Esophagus muscularis mucosa (tissue), 4 donors: Measurements from ENCODE around the gene CEP131.

Experiments
- EP300 ChIP-seq: sonication (generic); formaldehyde crosslinking; IDR thresholded peaks from one replicate; pipeline ENCODE4 v1.6.1; 2017; ENCODE audit warnings: antibody characterized with exemption
- POLR2A ChIP-seq: fragments of 450-650 bp; IDR thresholded peaks from one replicate; pipeline ENCODE4 v1.6.1; 2017; ENCODE audit warnings: antibody characterized with exemption, moderate library complexity, mild to moderate bottlenecking, low read depth
- POLR2AphosphoS5 ChIP-seq, 2 donors: sonication (generic); formaldehyde crosslinking; IDR thresholded peaks; one replicate each; pipeline ENCODE4 v1.6.1; 2017; ENCODE audit warnings: antibody characterized with exemption in 2 of 2
- TF ChIP-seq, protein P1 (sequence below), 3 experiments: fragments of 200-600 bp in 2 of 3; fragments of 450-650 bp in 1 of 3; sonication (generic) in 2 of 3; IDR thresholded peaks; one replicate each; pipeline ENCODE4 v1.5.1; 2017 to 2019; ENCODE audit warnings: antibody characterized with exemption in 3 of 3, mild to moderate bottlenecking in 2 of 3, moderate library complexity in 1 of 3

- TF ChIP-seq, protein P1, sequence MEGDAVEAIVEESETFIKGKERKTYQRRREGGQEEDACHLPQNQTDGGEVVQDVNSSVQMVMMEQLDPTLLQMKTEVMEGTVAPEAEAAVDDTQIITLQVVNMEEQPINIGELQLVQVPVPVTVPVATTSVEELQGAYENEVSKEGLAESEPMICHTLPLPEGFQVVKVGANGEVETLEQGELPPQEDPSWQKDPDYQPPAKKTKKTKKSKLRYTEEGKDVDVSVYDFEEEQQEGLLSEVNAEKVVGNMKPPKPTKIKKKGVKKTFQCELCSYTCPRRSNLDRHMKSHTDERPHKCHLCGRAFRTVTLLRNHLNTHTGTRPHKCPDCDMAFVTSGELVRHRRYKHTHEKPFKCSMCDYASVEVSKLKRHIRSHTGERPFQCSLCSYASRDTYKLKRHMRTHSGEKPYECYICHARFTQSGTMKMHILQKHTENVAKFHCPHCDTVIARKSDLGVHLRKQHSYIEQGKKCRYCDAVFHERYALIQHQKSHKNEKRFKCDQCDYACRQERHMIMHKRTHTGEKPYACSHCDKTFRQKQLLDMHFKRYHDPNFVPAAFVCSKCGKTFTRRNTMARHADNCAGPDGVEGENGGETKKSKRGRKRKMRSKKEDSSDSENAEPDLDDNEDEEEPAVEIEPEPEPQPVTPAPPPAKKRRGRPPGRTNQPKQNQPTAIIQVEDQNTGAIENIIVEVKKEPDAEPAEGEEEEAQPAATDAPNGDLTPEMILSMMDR (IDR thresholded peaks at IDR 0.05), result no peak
- TF ChIP-seq POLR2AphosphoS5 (IDR thresholded peaks at IDR 0.05) (no peak), POLR2A (no peak), EP300 (no peak)
Observed at GRCh38 chr17:81223762-81224130, 981 bp upstream of the CEP131 start.
